A673 (cell line): ENCODE data around the gene DNAH10.

ENCODE experiments used
- CTCF ChIP-seq: fragments of 300-800, 200-600 bp; sonication (generic); conservative IDR thresholded peaks from 2 replicates; pipeline ENCODE4 v1.5.1; 2017; ENCODE audit warnings: low read depth, mild to moderate bottlenecking, antibody characterized with exemption, low read length, moderate library complexity, mixed read lengths
- EZH2 ChIP-seq: fragments of 200-600 bp; sonication (generic); IDR thresholded peaks from 2 replicates; pipeline ENCODE4 v1.6.1; 2017; ENCODE audit warnings: borderline replicate concordance, low read depth, mild to moderate bottlenecking, mixed read lengths, antibody characterized with exemption, low read length; ENCODE audit not compliant: poor library complexity, severe bottlenecking

- TF ChIP-seq CTCF (no peak), EZH2 (no peak)
These were observed 131.2 kb downstream of the DNAH10 start for GRCh38 chr12:123893276-123893675.
